ENCODE measurements around the gene ABCB6. TPM values are rescaled to one million over a fixed set of nuclear protein-coding genes. Genes with fewer than 3 reads are reported as not detected.
A peak's percentile ranks its signal among the peaks of the same experiment; 100 is the strongest.

Gene ABCB6
- total RNA-seq, 1 experiment from 2014 or later: 14.3 TPM

- H3K36me3 ChIP-seq (ENCODE audit: insufficient read depth, low read length): peaks cover 30% of the 10 kb centered on the region
- H3K4me1 ChIP-seq (ENCODE audit: low read length): peaks cover 18% of the 10 kb centered on the region
Observed at GRCh38 chr2:219181531-219181930, 37.2 kb downstream of the ABCB6 start.

DNA sequence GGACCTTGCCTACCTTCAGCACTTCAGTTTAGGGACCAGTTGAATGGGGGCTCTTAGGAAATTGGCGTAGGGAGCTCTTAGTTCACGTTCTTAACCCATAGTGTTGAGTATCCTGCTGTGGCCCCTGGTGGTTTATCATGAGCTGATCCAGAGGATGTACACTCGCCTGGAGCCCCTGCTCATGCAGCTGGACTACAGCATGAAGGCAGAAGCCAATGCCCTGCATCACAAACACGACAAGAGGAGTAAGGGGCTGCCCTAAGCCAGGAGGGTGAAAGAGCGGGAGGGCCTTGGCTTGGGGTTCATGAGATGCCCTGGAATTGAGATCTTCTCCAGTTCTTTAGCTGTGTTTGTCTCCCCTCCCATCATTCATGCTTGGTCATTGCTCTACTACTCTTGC, 37.8 kb downstream of the ABCB6 start:
- Histone ChIP-seq H4K20me1 (ENCODE audit: insufficient read depth, low read depth, low read length) (no peaks in the 10 kb centered on the region; the same call in 1 of the 2 replicates), H3K4me2 (ENCODE audit: low read depth, low read length, poor library complexity, severe bottlenecking) (no peak overlapping the region), H3K27ac (ENCODE audit: low read length) (no peak overlapping the region), H3K4me3 (ENCODE audit: low read length) (no peak overlapping the region), H3K4me1 (ENCODE audit: low read length) (peaks cover 16% of the 10 kb centered on the region), H3K9me2 (replicated peaks; ENCODE audit: insufficient read depth, low read length) (no peaks in the 10 kb centered on the region), H3K9me3 (ENCODE audit: low read length) (no peaks in the 10 kb centered on the region), H3K36me3 (ENCODE audit: insufficient read depth, low read length) (peaks cover 30% of the 10 kb centered on the region), H3K9ac (ENCODE audit: low read length) (no peak overlapping the region), H2AFZ (ENCODE audit: low read length) (no peak overlapping the region), H3K27me3 (ENCODE audit: low read length) (no peaks in the 10 kb centered on the region), H3K79me2 (ENCODE audit: low read length) (peaks cover 24% of the 10 kb centered on the region)
- DNase-seq: no peak

More at GRCh38 chr2:219181531-219181930, 37.2 kb downstream of the ABCB6 start:
- no peak for DNase-seq
- Histone ChIP-seq H3K4me3 (ENCODE audit: low read length) (no peak overlapping the region), H3K9ac (ENCODE audit: low read length) (no peak overlapping the region), H2AFZ (ENCODE audit: low read length) (no peak overlapping the region), H3K9me2 (replicated peaks; ENCODE audit: insufficient read depth, low read length) (no peaks in the 10 kb centered on the region), H3K27ac (ENCODE audit: low read length) (no peak overlapping the region), H3K27me3 (ENCODE audit: low read length) (no peaks in the 10 kb centered on the region), H3K9me3 (ENCODE audit: low read length) (no peaks in the 10 kb centered on the region), H3K4me2 (ENCODE audit: low read depth, low read length, poor library complexity, severe bottlenecking) (no peak overlapping the region), H4K20me1 (ENCODE audit: insufficient read depth, low read depth, low read length) (no peaks in the 10 kb centered on the region; the same call in 1 of the 2 replicates), H3K79me2 (ENCODE audit: low read length) (peaks cover 18% of the 10 kb centered on the region)

DNA sequence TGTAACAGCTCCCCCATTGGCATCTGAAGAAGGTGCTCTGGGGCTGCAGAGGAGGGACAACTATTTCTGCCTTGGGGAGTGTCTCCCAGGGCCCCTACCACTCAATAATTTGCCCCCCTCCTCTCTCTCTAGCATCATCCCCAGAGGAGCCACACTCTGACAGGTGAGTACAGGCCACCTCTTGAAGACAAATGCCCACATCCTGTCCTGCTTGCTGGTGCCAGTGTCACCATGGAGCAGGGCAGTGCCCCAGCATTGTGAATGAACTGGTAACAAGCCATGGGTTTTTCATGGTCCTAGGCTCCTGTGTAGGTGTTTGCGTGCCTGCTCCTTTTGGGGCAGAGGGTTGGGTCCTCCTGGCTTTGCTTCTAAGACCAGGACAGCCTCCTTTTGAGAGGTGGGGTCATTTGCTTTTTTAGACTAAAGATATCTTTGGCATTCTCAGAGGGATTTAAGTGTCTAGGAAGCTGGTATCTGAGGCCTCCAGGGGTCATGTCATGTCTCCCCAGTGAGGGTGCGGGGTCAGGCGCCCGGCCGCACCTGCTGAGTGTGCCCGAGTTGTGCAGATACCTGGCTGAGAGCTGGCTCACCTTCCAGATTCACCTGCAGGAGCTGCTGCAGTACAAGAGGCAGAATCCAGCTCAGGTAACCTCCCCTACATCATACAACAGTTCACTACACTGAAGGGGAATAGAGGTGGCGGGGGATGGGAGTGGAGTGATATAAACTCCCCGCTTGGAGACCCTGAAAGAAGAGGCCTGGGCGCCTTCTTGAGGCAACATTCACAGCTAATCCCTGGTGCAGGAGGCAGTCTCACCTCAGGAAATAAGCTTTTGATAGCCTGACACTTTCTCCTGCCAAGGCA, 38.9 kb downstream of the ABCB6 start:
- peaks cover 22% of the 10 kb centered on the region for H3K4me1 ChIP-seq (ENCODE audit: low read length)
- peak overlapping the region; percentile 92 for H3K4me2 ChIP-seq (ENCODE audit: low read depth, low read length, poor library complexity, severe bottlenecking)
- no peaks in the 10 kb centered on the region for H3K27me3 ChIP-seq (ENCODE audit: low read length)
- no peak overlapping the region for H3K27ac ChIP-seq (ENCODE audit: low read length)
- no peak for DNase-seq
- no peaks in the 10 kb centered on the region; the same call in 1 of the 2 replicates for H4K20me1 ChIP-seq (ENCODE audit: insufficient read depth, low read depth, low read length)
- H3K9me2 ChIP-seq (replicated peaks; ENCODE audit: insufficient read depth, low read length): no peaks in the 10 kb centered on the region
- peaks cover 31% of the 10 kb centered on the region for H3K36me3 ChIP-seq (ENCODE audit: insufficient read depth, low read length)
- H3K9ac ChIP-seq (ENCODE audit: low read length): peak overlapping the region; percentile 94; the same call in 1 of the 2 replicates
- H3K9me3 ChIP-seq (ENCODE audit: low read length): no peaks in the 10 kb centered on the region
- peak overlapping the region; percentile 81; the same call in 1 of the 2 replicates for H3K4me3 ChIP-seq (ENCODE audit: low read length)
- H2AFZ ChIP-seq (ENCODE audit: low read length): no peak overlapping the region
- peaks cover 32% of the 10 kb centered on the region for H3K79me2 ChIP-seq (ENCODE audit: low read length)

GRCh38 chr2:219178377-219179175, 40.2 kb downstream of the ABCB6 start:
- Histone ChIP-seq H3K4me3 (ENCODE audit: low read length) (peak overlapping the region; percentile 81), H3K79me2 (ENCODE audit: low read length) (peaks cover 39% of the 10 kb centered on the region), H3K27me3 (ENCODE audit: low read length) (no peaks in the 10 kb centered on the region), H4K20me1 (ENCODE audit: insufficient read depth, low read depth, low read length) (no peaks in the 10 kb centered on the region), H3K27ac (ENCODE audit: low read length) (peak overlapping the region; percentile 52), H2AFZ (ENCODE audit: low read length) (peak overlapping the region; percentile 76; the same call in 1 of the 2 replicates), H3K36me3 (ENCODE audit: insufficient read depth, low read length) (peaks cover 32% of the 10 kb centered on the region), H3K4me1 (ENCODE audit: low read length) (peaks cover 22% of the 10 kb centered on the region), H3K4me2 (ENCODE audit: low read depth, low read length, poor library complexity, severe bottlenecking) (peak overlapping the region; percentile 92), H3K9ac (ENCODE audit: low read length) (peak overlapping the region; percentile 94), H3K9me3 (ENCODE audit: low read length) (no peaks in the 10 kb centered on the region), H3K9me2 (replicated peaks; ENCODE audit: insufficient read depth, low read length) (no peaks in the 10 kb centered on the region)
- peak; percentile 68 for DNase-seq

DNA sequence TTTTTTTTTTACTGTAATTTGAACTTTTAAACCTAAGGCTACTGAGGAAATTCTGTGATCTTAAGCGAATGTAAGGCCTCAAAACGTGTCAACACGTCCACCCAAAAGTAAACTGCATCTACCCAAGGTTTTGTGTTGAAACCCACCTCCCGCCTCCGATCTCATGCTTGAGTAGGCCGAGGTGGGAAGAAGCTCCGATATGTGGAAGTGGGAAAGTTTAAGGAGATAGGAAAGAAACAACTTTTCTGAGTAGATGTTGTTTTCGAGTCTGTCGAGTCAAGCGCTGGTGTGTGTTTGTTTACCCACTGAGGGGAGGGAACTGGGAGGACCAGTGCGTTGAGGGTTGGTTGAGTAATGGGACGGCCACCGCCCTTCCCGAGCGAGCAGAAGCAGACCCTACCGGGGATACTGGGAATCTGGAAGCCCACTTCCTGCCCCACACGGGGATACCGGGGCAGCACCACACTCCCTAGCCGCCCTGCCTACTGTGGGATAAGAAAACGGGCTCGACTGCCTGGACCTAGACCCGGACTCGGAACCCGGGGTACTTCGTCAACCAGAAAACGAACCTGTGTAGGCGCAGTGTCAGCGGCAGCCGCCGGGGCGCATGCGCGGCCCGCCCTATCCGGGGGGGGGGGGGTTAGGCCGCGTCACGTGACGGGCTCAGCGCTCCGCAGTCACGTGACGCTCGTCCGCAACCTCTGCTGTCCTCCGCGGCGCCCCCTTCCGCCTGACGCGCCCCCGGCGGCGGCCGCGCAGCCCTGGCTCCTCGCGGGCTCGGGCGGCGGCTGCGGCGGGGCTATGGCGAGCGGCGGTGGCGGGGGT, 41.0 kb downstream of the ABCB6 start, which contains the start of gene RETREG2:
RETREG2 (plus strand) TSS at position 724 of the 825 bp plus-strand sequence; CDS start at position 802, 78 bp downstream.
- Histone ChIP-seq H3K27ac (ENCODE audit: low read length) (peak within 1 kb of the TSS; percentile 88), H3K79me2 (ENCODE audit: low read length) (peaks cover 39% of the 10 kb centered on the region), H3K9me2 (replicated peaks; ENCODE audit: insufficient read depth, low read length) (no peaks in the 10 kb centered on the region), H3K36me3 (ENCODE audit: insufficient read depth, low read length) (peaks cover 26% of the 10 kb centered on the region), H3K9me3 (ENCODE audit: low read length) (no peaks in the 10 kb centered on the region), H4K20me1 (ENCODE audit: insufficient read depth, low read depth, low read length) (no peaks in the 10 kb centered on the region), H3K4me3 (ENCODE audit: low read length) (peak within 1 kb of the TSS; percentile 81), H3K4me2 (ENCODE audit: low read depth, low read length, poor library complexity, severe bottlenecking) (peak within 1 kb of the TSS; percentile 92), H3K4me1 (ENCODE audit: low read length) (peaks cover 22% of the 10 kb centered on the region), H3K9ac (ENCODE audit: low read length) (peak within 1 kb of the TSS; percentile 98), H3K27me3 (ENCODE audit: low read length) (no peaks in the 10 kb centered on the region), H2AFZ (ENCODE audit: low read length) (peak within 1 kb of the TSS; percentile 76; the same call in 1 of the 2 replicates)
- peak; percentile 95 for DNase-seq

DNA sequence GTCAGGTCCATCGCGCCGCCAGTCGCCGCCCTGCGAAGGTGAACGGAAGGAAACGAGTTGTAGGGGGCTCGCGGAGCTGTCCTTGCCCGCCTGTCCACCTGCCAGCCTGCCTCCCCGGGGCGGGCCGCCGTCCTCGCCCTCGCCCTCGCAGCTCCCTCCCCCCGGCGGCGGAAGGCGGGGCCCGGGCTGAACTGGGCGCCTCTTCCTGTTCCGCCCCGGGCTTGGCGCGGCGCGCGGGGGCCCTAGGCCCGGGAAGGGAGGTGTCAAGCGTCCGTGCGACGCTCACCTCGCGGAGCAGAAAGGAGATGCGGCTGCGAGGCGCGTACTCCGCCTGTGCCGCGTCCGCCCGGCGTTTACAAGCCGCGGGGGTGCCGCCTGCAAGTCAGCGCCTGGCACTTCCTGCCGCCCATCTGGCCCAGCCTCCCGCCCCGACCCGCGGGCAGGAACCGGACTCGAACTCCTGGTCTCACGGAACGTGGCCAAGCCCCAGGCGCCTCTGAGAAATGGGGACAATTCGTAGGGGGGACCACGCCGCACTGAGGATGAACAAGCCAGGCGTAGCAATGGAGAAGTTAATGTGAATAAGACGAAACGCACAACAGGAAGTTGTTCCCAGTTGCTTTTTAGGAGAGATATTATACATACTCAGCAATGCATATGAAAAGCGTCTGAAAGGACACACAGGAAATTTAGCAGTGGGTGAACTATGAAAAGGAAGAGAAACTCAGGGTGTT, 41.8 kb downstream of the ABCB6 start, which contains the start of gene CNPPD1:
CNPPD1 (minus strand) TSS at position 108 of the 734 bp plus-strand sequence; CDS start at position 11, 97 bp downstream.
- H3K4me3 ChIP-seq (ENCODE audit: low read length): peak within 1 kb of the TSS; percentile 81
- peak within 1 kb of the TSS; percentile 88 for H3K27ac ChIP-seq (ENCODE audit: low read length)
- H3K9me3 ChIP-seq (ENCODE audit: low read length): no peaks in the 10 kb centered on the region
- H3K36me3 ChIP-seq (ENCODE audit: insufficient read depth, low read length): peaks cover 25% of the 10 kb centered on the region; the same call in 1 of the 2 replicates
- peaks cover 39% of the 10 kb centered on the region for H3K79me2 ChIP-seq (ENCODE audit: low read length)
- H3K4me1 ChIP-seq (ENCODE audit: low read length): peaks cover 22% of the 10 kb centered on the region
- peak; percentile 94 for DNase-seq
- H3K27me3 ChIP-seq (ENCODE audit: low read length): no peaks in the 10 kb centered on the region
- peak within 1 kb of the TSS; percentile 92 for H3K4me2 ChIP-seq (ENCODE audit: low read depth, low read length, poor library complexity, severe bottlenecking)
- no peaks in the 10 kb centered on the region for H3K9me2 ChIP-seq (replicated peaks; ENCODE audit: insufficient read depth, low read length)
- peak within 1 kb of the TSS; percentile 98 for H3K9ac ChIP-seq (ENCODE audit: low read length)
- no peaks in the 10 kb centered on the region for H4K20me1 ChIP-seq (ENCODE audit: insufficient read depth, low read depth, low read length)
- H2AFZ ChIP-seq (ENCODE audit: low read length): peak within 1 kb of the TSS; percentile 54; the same call in 1 of the 2 replicates
